Kidney capillary endothelial cell (primary cell): ENCODE data around the gene TSPOAP1.

Experiments used
- DNase-seq: peaks from one replicate; pipeline ENCODE4 v3.0.0-alpha.2; 2018; ENCODE audit warnings: low spot score

TSPOAP1 gene

GRCh38 chr17:58339755-58340404 lies 11.3 kb upstream of the TSPOAP1 start:
- DNase-seq, result no peak

DNA sequence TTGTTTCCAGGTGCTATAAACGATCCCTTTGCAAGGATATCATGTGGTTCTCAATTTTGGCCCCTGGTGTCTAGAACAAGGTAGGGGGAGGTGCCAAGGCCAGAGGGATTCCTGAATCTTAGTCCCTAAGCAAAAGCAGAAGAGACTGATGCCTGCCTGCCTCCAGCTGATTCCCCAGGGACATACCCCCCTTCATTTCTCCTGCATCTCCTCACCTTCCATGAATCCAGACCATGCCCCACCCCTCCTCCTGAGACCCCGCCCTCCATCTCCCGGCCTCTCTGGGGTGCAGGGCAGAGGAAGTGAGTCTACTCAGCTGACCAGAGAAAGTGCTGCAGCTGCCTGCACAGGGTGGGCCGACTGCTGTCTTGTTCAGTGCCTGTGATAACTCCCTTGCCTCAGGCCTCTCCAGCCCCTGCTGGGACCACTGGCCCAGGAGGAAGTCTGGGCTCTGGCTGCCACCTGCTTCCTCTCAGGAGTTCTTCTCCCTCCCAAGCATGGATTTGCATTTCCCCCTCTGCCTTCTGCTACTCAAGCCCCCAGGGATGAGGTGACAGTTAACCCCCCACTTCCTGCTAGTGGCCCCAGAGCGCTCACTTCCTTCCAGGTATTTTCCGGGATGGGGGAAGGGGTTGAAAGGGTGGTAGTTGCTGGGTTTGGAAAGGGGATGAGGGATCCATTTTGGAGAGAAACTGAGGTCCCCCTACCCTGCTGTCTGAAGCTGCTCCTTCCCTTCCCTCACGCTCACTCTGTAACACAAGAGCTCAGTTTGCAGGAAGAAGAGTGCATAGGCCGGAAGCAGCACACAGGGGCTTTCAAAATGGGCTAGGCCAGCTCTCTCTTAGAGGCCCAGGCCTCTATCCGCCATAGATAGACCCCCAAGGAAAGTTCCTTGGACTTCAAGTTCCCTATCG lies 10.5 kb upstream of the TSPOAP1 start:
- DNase-seq, result peak; percentile 31

- no peak for DNase-seq
Observed at GRCh38 chr17:58338454-58338840, 9.9 kb upstream of the TSPOAP1 start.

DNA sequence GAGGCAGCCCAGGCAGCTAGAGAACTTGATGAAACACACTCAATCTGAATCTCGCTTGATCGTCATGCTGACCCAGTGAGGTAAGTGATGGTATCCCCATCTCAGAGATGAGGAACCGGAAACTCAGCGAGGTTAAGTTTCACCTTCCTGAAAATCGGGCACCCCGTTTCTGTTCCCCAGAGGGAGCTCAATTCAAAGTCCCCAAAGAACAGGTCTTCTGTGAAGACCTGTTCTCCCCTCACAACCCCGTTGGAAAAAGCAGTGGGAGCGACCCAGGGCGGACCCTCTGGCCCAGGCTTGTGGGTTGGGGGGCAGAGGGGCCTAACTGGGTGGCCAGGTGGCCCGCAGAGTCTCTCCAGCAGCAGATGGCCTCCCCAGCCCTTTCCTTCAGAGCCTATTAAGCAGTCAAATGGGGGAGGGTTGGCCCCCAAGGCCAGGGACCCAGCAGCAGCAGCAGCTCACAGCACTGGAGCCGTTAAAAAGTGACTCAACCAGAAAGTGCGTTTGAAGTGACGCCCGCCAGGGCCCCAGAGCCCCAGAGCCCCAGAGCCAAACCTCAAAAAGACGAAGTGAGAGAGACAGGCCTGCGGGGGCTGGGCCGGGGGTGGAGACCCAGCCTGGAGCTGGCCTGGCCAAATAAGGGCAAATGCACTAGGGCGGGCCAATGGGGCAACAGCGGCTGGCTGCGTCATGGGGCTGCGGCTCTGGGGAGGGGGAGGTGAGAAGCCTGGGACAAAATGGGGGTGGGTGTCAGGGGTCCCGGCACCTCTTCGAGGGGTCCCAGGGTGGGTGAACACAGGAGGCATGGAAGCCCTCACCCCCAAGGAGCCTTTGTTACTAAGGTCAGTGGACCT lies 9.2 kb upstream of the TSPOAP1 start:
- no peak for DNase-seq

- no peak for DNase-seq
Observed at GRCh38 chr17:58337210-58337599, 8.6 kb upstream of the TSPOAP1 start.

DNA sequence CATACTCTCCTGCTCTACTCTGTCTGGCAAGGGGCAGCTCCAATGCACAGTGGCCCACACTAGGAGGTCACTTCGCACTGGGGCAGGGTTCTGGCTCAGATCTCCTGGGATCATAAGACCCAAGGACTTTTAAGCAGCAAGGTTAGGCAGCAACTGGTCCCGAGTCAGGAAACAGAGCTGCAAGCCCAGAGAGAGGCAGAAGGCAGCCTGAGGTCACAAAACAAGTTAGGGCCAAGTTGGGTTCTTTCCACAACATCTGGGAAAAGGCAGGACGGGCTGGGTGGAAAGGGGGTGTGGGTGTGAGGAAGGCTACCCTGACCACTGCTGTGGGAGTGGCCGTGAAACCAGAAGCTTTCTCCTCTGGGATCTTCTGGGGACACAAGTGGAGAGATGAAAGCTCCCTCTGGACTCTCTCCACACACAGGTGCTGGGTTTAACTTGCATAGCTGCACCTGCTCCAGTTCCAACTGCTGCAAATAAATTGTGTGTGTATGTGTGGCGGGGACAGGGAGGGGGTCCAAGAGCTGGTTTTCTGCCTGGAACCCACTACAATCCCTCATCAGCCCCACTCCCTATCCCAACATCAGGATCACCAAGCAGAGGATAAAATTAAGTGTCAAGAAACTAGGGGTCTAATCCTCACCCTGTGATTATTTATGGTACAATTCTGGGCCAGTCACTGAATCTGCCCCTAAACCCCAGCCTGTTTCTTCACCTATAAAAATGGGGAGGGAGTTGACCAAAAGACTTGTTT lies 8.0 kb upstream of the TSPOAP1 start:
- no peak for DNase-seq

- DNase-seq, result no peak
Observed at GRCh38 chr17:58335779-58336455, 7.3 kb upstream of the TSPOAP1 start.

DNA sequence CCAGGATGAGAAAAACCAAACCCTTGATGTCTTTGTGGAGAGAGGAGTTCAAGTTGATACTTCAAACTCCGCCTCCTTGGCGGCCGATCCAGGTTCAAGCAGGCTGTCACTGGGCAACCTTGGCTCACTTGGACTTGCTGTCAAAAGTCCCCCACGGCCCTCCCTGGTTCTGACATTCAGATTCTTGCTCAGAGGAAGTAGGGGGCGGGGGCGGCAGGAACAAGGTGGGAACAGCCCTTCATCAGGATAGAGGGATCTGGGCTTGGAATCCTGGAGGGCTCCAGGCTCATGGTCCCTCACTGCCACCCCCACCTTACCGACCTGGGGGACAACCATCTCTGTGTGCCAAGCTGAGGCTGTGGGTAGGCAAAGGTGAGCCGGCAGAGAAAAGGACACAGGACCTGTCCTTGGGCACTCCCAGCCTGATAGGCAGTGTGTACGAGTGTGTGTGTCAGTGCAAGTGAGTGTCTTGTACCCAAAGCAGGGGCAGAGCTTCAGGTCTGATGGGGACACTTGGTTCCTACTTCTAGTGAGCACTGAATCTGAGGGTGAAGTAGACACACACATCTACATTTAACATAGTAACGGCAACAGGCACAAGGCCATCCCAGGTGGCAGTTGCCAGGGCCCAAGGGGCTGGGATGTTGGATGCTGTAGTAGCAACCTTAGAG lies 6.6 kb upstream of the TSPOAP1 start:
- DNase-seq, result no peak

GRCh38 chr17:58334661-58335060 lies 6.1 kb upstream of the TSPOAP1 start:
- no peak for DNase-seq

- DNase-seq, result no peak
Observed at GRCh38 chr17:58334256-58334655, 5.7 kb upstream of the TSPOAP1 start.

DNA sequence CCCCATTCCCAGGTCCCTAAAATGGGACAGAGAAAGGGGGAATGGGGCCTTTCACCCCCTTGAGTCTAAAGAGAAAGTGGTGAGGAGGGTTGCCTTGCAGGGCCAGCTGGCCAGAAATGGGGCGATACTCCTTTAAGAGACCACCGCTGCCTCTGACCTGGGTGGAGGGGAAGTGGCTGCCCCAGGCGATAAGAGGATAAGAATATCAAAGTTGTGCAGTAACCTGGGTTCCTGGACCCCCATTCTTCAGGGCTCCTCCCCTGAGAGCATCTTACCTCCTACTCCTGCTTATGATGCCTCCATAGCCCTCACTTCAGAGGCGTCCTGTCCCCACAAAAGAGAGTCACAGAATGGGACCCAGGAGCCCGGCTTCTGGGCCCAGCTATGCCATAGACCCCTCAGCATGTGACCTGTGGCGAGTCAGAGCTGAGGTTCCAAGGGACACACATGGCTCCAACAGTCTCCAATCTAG lies 5.2 kb upstream of the TSPOAP1 start:
- DNase-seq, result no peak

GRCh38 chr17:58332778-58333735 lies 4.5 kb upstream of the TSPOAP1 start:
- DNase-seq, result no peak

- DNase-seq, result no peak
Observed at GRCh38 chr17:58331815-58332777, 3.5 kb upstream of the TSPOAP1 start.

DNA sequence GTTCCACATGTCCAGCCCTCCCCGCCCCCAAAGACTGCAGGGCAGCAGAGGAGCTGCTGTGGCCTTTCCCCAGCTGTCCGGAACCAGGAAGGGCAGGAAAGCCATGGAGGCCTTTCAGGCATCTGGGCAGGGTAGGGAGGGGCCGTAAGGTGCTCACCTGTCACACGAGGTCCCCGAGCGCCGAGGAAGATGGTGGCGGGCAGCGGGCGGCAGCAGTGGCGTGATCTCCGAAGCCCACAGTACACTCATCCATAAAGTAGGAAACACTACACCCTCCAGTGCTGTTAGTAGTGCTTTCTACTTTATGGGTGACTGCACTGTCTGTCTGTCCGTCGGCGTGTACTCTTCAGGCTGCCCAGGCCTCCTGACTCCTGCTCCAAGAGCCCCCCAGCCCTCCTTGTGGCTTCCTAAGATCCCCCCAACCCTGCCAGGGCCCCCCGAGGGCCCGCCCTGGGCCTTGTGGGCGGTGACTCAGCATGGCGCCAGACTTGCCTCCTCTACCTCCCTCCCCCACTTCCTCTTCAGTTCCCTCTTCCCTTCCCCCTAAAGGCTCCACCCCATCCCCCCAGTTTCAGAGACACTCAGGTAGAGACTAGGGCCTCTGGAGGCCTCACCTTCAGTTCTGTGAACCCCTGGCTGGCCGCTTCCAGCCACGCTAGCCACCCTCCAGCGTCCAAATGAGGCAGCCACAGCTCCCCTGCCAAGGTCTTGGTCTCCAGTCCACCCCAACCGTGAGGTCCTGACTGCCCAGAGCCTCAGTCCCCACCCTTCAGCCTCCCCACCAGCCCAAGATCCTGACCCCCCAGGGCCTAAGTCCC lies 2.6 kb upstream of the TSPOAP1 start:
- DNase-seq, result no peak

DNA sequence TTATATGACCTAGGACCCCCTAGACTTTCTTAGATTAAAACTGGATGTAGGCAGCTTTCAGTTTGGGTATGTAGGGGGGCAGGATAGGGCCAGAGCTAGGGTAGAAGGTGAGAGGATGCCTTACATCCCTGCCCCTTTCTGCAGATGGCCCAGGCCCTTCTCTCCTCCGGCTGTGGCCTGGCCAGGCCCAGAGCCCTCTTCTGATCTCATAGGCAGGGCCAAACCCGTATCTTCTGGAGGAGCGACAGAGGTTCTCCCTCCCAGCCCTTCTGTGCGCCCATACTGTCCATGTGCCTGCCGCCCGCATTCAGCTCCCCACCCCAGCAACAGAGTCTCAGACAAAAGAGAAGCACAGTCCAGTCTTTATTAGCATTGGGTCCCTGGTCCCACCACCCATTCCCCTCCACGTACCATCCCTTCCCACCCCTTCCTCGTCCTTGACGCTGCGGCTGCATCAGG lies 2.0 kb upstream of the TSPOAP1 start:
- no peak for DNase-seq

DNA sequence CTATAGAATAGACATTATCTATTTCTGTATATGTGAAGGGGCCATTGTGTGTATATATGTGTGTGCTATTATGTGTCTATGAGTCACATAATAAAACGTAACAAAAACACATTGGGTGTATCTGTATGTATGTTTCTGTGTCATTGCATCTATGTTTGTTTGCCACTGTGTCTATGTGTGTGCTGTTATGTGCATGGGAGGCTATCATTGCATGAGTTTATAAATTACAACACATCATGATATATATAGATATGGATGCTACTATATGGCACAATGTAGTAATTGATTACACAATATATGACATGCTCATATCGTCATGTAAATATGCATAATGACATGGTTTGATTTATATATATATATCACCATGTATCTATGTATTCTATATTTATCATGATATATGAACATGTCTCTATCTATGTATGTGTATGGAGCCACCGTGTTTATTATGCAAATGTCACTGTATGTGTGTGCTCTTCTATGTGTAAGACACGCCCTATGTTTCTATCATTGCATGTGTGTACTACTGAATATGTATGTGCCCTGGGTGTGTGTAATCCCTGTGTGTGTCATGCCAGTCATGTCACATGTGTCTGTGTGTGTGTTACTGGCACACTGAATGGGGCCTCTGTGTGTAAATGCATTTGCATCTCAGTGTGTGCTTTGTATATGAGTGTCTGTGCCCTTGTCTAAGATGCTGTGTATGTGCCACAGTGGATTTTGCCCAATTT lies 1.4 kb upstream of the TSPOAP1 start:
- no peak for DNase-seq
